Neural progenitor cell (in vitro differentiated cells): ENCODE data around the gene GDPD2.

ENCODE experiments used
- EZH2phosphoT487 ChIP-seq: fragments of 200-600 bp; sonication (generic); IDR thresholded peaks from 2 replicates; pipeline ENCODE4 v1.6.1; 2017; ENCODE audit warnings: antibody characterized with exemption
- TF ChIP-seq, protein P1 (sequence below): fragments of 200-600 bp; sonication (generic); IDR thresholded peaks from 2 replicates; pipeline ENCODE4 v1.5.1; 2017; ENCODE audit warnings: antibody characterized with exemption, mild to moderate bottlenecking

DNA sequence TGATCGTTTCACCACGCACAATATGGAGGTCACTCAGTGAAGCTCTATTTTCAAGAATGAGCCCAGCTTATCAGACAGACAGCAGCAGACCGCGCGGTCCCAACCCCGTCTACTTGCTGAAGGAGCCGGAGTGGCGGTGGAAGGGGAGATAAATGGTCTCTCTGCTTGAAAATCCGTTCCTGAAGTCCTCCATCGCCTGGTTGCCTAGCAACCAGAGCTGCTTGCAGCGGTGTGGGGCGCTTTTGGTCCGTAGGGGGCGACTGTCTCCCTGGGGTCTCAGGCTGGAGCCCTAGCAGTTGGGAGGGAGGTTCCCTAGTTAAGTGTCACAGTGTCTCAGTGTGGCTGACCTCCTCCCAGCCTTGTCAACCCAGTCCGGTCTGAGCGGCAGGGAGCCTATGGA, 13.2 kb downstream of the GDPD2 start:
- TF ChIP-seq, protein P1, sequence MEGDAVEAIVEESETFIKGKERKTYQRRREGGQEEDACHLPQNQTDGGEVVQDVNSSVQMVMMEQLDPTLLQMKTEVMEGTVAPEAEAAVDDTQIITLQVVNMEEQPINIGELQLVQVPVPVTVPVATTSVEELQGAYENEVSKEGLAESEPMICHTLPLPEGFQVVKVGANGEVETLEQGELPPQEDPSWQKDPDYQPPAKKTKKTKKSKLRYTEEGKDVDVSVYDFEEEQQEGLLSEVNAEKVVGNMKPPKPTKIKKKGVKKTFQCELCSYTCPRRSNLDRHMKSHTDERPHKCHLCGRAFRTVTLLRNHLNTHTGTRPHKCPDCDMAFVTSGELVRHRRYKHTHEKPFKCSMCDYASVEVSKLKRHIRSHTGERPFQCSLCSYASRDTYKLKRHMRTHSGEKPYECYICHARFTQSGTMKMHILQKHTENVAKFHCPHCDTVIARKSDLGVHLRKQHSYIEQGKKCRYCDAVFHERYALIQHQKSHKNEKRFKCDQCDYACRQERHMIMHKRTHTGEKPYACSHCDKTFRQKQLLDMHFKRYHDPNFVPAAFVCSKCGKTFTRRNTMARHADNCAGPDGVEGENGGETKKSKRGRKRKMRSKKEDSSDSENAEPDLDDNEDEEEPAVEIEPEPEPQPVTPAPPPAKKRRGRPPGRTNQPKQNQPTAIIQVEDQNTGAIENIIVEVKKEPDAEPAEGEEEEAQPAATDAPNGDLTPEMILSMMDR: peak; percentile 53
- no peak for TF ChIP-seq EZH2phosphoT487
